Activated T-cell treated with anti-CD3 and anti-CD28 coated beads, Interleukin-2, amount 50 U/mL, for 72 hours (primary cell): ENCODE data around the gene NLRP9. TPM values are rescaled to one million over a fixed set of nuclear protein-coding genes. Genes with fewer than 3 reads are reported as not detected.
A peak's percentile ranks its signal among the peaks of the same experiment; 100 is the strongest.

Experiments used
- ATAC-seq, 2 donors: fragments of 150-1000 bp; cut with Tn5 transposase; replicated peaks in 1 of 2; 2 replicates each; pipeline ENCODE4 v1.10.0; 2021; ENCODE audit warnings: moderate library complexity in 2 of 2, mild to moderate bottlenecking in 1 of 2
- DNase-seq, 2 donors: peaks; one replicate each; pipeline ENCODE4 v3.0.0; 2021 to 2022; ENCODE audit warnings: mixed read lengths in 1 of 2
- H3K27ac Mint-ChIP-seq: one replicate; pipeline ENCODE4 v1.8.0; 2022; ENCODE audit warnings: mild to moderate bottlenecking, moderate library complexity, mixed read lengths
- H3K27me3 Mint-ChIP-seq: one replicate; pipeline ENCODE4 v1.8.0; 2022; ENCODE audit warnings: low read depth, mixed read lengths
- H3K36me3 Mint-ChIP-seq, 2 donors: one replicate each; pipeline ENCODE4 v1.8.0; 2022; ENCODE audit warnings: mixed read lengths in 2 of 2, mild to moderate bottlenecking in 1 of 2; ENCODE audit not compliant: insufficient read depth in 2 of 2
- H3K4me1 Mint-ChIP-seq: one replicate; pipeline ENCODE4 v1.8.0; 2022; ENCODE audit warnings: low read depth, mixed read lengths
- H3K4me3 Mint-ChIP-seq, 2 donors: one replicate each; pipeline ENCODE4 v1.8.0; 2022; ENCODE audit warnings: mild to moderate bottlenecking in 2 of 2, mixed read lengths in 2 of 2, moderate library complexity in 2 of 2
- H3K9me3 Mint-ChIP-seq, 2 donors: one replicate each; pipeline ENCODE4 v1.8.0; 2022; ENCODE audit warnings: mixed read lengths in 2 of 2
- total RNA-seq, 2 donors: library from RNA; stranded (reverse); gene quantifications; one replicate each; pipeline ENCODE4 v1.2.3, GENCODE V29; 2022

Gene NLRP9
- total RNA-seq, 2 donors from 2014 or later: not detected

DNA sequence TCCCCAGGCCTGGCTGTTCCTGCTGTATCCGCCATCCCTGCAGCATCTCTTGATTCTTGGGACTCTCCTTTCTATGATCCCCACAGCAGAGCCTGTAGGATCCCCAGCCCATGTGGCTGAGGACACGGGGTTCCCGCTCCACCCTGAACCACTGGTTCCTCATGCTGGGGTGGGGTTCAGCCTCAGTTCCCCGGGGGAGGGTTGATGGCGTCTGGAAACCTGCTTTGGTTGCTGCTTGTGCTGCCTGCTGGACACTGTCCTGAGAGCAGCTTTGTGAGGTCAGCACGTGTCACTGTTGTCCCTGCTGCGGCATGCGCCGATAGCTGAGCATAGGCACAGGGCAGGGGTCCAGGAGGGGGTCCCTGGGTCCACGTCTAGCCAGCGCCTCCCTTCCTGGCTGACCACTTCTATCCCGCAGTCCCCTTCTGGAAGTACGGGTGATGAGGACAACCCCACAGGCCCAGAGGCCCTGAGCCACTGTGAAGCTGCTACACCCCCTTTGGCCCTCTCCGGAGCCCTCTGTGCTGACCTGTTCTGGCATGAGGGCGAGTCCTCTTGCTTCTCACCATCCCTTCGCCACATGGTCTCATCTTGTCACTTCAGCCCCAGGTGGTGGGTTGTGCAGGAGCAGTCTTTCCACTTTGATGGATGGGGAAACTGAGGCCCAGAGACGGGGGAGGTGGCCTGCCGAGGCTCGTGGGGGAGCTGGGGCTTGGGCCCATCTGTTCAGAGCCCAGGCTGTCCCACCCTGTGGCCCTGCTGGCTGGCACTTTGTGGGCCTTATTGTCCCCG, 57.7 kb downstream of the NLRP9 start:
- ATAC-seq: no peak
- H3K4me1 Mint-ChIP-seq: peaks cover 44% of the 10 kb centered on the region
- H3K4me3 Mint-ChIP-seq: no peak overlapping the region
- H3K27ac Mint-ChIP-seq: peak overlapping the region; percentile 78
- H3K36me3 Mint-ChIP-seq: peaks cover 6 to 18% of the 10 kb centered on the region in 2 donors
- no peaks in the 10 kb centered on the region for H3K9me3 Mint-ChIP-seq
- DNase-seq: no peak
- H3K27me3 Mint-ChIP-seq: no peaks in the 10 kb centered on the region

DNA sequence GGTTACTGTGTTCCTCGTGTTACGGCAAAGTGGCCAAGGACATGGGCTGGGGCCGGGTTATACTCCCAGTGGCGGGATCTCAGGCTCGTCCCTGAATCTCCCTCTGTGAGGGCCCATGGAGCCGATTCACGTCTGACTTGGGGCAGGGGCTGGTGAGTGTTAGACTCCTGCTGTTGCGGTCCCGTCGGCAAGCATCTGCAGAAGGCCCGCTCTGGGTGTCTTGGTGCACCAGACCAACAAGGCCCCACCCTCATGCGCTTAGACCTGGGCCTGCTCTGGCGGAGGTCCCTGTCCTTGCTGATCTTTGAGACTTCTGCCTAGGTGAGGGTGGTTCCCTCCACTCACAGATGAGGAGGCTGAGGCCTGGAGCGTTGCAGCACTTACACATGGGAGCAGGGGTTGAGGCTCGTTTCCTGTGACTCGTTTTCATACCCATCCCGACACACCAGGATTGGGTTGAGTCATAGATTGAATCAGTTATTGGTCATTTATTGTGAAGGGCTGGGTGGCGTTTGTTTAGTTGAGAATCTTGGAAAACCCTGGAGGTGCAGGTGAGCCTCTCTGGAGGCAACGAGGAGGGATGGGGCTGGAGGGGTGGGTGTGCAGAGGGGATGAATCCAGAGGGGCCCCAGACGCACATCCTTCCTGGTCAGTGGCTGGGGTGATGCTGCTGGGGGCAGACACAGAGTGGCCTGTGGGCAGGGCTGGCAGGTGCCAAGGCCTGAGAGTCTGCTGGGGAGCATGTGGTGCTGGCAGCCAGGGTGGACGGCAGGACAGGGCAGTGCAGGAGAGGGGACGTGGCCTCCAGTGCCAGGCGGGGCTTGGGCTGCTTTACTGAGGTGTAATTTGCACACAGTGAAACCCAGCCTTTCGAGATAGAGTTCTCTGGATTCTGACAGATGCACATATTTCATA, 58.6 kb downstream of the NLRP9 start:
- peaks cover 8 to 20% of the 10 kb centered on the region in 2 donors for H3K36me3 Mint-ChIP-seq
- ATAC-seq: no peak
- H3K27me3 Mint-ChIP-seq: no peaks in the 10 kb centered on the region
- peaks cover 44% of the 10 kb centered on the region for H3K4me1 Mint-ChIP-seq
- peak overlapping the region; percentile 23 for H3K27ac Mint-ChIP-seq
- DNase-seq: no peak
- H3K4me3 Mint-ChIP-seq: peak overlapping the region; percentile 33 to 49
- no peaks in the 10 kb centered on the region for H3K9me3 Mint-ChIP-seq

DNA sequence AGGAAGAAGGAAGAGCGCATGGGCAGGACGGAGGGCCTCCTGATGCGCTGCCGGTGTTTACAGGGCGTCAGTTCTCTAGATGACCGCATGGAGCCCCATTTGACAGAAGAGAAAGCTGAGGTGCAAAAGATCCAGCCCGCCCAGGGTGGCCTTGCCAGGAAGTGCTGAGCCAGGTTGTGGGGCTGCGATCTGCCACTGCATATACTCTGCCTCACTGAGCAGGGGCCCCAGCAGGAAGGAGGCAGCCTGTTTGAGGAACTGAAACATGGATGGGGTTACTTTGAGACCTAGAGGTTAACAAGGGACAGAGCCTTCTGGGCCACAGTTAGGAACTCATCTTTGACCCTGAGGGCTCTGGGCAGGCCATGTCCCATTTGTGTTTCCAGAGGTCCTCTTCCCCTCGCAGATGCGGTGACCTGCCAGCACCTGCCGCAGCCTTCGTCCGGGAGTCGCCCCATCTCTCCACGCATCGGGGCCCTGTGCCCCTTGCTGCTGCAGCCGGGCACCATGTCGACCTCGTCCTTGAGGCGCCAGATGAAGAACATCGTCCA, 60.0 kb downstream of the NLRP9 start:
- peaks cover 8 to 19% of the 10 kb centered on the region in 2 donors for H3K36me3 Mint-ChIP-seq
- no peaks in the 10 kb centered on the region for H3K9me3 Mint-ChIP-seq
- peak overlapping the region; percentile 45 for H3K27ac Mint-ChIP-seq
- no peaks in the 10 kb centered on the region for H3K27me3 Mint-ChIP-seq
- H3K4me3 Mint-ChIP-seq: no peak overlapping the region
- no peak for ATAC-seq
- DNase-seq: no peak
- H3K4me1 Mint-ChIP-seq: peaks cover 55% of the 10 kb centered on the region

DNA sequence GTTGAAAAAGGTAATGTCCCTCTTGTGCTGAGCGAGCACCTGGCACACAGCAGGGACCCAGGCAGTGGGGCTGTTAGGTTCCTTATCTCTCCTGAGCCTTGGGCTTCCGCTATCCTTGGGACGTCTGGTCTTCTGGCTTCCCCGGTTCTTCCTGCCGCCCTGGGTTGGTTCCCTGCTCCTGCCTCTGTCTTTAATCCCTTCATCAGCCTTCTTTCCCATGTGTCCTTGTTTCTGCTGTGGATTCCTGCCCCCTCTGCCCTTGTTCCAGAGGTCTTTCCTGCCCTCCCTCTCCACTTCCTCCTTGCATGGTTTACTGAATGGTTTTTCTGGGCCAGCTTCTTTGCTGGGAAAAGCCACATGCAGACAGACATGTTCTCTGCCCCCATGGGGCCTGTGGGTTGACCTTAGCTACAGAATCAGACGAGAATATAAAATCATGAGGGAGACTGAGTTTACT, 60.6 kb downstream of the NLRP9 start:
- Mint-ChIP-seq H3K4me3 (peak overlapping the region; percentile 93 to 94), H3K4me1 (peaks cover 56% of the 10 kb centered on the region), H3K36me3 (peaks cover 8 to 19% of the 10 kb centered on the region in 2 donors), H3K27ac (peak overlapping the region; percentile 45), H3K9me3 (no peaks in the 10 kb centered on the region), H3K27me3 (no peaks in the 10 kb centered on the region)
- no peak for DNase-seq
- ATAC-seq: no peak

DNA sequence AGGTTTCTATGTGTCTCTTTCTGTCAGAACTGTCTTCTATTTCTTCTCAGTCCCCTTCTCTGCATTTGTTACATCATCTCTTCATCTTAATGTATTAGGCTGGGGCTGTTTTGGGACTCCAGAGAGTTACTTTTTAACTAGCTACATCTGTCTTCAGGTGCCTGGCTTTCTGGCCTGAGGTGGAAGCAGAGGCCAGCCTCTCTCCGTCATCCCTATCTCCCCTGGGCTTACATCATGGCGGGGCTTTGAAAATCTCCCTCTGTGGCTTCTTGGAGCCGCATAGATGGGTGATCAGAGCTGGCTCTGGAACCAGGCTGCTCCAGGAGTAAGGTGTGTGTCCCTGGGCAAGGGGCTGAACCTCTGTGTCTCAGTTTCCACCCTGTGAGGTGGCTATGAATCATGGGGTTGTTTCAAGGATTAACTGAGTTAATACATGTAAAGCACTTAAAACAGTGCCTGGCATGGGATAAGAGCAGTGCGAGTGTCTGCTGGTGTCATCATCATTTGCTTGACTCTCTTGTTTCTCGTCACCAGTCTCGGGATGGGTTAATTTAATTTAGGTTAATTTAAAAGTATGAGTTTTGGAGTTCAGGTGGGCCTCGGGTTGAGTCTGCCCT, 61.2 kb downstream of the NLRP9 start:
- Mint-ChIP-seq H3K36me3 (peaks cover 8 to 25% of the 10 kb centered on the region in 2 donors), H3K9me3 (no peaks in the 10 kb centered on the region), H3K27ac (peak overlapping the region; percentile 38), H3K27me3 (no peaks in the 10 kb centered on the region), H3K4me1 (peaks cover 56% of the 10 kb centered on the region), H3K4me3 (peak overlapping the region; percentile 93 to 94)
- ATAC-seq (no peak), DNase-seq (no peak)

DNA sequence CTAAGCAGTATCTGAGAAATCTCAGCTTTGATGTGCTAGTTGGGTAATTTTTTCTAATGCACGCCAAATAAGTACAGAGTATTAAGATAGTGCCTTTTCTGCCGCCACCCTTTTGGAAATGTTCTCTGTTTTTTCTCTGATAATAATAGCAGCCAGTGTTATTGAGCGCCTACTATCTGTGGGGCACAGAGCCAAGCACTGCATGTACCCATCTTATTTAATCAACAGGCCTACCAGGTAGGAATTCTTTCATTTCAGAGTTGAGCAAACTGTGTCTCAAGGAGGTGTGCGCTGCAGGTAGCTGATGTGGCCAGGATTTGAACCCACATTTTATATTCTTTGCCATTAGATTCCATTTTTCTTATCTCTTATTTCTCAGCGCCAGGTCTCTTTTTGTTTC, 61.8 kb downstream of the NLRP9 start:
- Mint-ChIP-seq H3K27me3 (no peaks in the 10 kb centered on the region), H3K36me3 (peaks cover 8 to 26% of the 10 kb centered on the region in 2 donors), H3K4me1 (peaks cover 56% of the 10 kb centered on the region), H3K9me3 (no peaks in the 10 kb centered on the region), H3K27ac (peak overlapping the region; percentile 38), H3K4me3 (peak overlapping the region; percentile 93 to 94)
- ATAC-seq (no peak), DNase-seq (no peak)

DNA sequence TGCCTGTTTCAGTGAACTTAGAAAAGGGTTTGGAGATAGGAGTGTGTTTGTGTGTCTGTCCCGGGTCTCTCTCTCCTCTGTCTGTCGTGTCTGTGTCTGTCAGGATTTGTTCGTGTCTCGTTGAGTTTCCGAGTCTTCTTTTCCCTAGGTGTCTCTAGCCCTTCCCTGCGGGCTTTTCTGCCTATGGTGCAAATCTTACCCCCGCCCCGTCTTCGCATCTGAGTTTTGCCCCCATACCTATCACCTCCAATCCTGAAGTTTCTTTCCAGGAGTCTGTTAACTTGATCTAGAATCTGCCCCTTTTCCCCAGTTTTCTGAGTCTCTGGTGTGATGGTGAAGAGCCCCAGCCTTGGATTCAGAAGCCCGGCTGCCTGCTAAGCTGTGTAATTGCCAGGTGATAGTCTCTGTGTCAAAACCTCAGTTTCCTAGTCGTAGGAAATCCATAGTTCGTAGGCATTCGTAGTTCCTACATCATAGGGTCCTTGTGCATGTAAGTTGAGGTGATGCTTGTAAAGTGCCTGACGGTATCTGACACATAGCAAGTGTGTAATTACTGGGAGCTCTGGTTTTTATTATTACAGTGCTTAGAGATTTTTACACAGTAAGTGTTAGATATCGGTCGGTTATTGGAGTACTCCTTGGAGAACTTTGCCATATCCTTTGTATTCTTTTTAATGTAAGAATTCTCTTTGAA, 62.4 kb downstream of the NLRP9 start:
- Mint-ChIP-seq H3K9me3 (no peaks in the 10 kb centered on the region), H3K4me3 (peak overlapping the region; percentile 93 to 94), H3K36me3 (peaks cover 8 to 25% of the 10 kb centered on the region in 2 donors), H3K27ac (peak overlapping the region; percentile 96), H3K4me1 (peaks cover 57% of the 10 kb centered on the region), H3K27me3 (no peaks in the 10 kb centered on the region)
- DNase-seq (no peak), ATAC-seq (no peak)

DNA sequence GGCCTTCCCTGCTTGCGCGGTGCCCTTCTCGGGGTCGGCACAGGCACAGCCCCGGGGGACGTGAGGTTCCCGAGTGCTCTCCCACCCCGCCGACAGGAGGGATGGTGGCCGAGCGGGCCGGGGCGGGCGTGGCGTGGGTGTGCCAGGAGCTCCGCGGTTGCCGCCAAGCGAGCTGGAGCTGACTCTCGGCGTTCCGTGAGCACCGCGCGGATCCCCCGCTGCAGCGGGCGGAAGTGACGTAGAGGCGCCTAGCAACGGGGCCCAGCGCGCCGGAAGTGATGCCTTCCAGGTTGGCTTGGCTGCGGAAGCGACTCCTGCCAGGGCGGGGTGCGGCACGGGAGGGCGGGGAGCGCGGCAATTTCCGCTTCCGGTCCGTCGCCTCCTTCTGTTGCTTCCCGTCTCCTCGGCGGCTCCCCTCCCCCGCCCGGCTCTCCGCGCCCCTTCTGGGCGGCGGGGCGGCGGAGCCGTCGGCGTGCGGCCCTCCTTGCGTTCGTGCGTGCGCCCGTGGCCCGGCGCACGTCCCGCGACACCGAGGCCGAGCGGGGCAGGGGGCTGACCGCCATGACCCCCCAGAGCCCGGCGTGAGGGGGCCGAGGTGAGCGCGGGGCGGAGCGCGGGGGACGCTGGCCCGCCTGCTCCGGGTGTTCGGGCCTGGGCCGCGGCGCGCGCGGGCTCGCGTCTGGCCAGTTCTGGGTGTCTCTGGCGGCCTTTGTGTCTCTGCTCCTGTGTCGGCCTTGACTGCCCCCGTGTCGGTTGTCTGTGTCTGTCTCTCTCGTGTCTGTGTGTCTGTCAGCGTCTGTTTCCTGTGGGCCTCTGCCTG, 63.2 kb downstream of the NLRP9 start, which contains the start of gene EPN1:
Gene EPN1 (plus strand): TSS at position 386 of the 820 bp plus-strand sequence. CDS start 3,402 bp downstream, outside the sequence.
- H3K9me3 Mint-ChIP-seq: no peaks in the 10 kb centered on the region
- peak; percentile 98 for DNase-seq
- H3K36me3 Mint-ChIP-seq: peaks cover 8 to 25% of the 10 kb centered on the region in 2 donors
- peak within 1 kb of the TSS; percentile 96 for H3K27ac Mint-ChIP-seq
- peak; percentile 93 to 96 for ATAC-seq
- no peaks in the 10 kb centered on the region for H3K27me3 Mint-ChIP-seq
- H3K4me3 Mint-ChIP-seq: peak within 1 kb of the TSS; percentile 93 to 94
- peaks cover 56% of the 10 kb centered on the region for H3K4me1 Mint-ChIP-seq

DNA sequence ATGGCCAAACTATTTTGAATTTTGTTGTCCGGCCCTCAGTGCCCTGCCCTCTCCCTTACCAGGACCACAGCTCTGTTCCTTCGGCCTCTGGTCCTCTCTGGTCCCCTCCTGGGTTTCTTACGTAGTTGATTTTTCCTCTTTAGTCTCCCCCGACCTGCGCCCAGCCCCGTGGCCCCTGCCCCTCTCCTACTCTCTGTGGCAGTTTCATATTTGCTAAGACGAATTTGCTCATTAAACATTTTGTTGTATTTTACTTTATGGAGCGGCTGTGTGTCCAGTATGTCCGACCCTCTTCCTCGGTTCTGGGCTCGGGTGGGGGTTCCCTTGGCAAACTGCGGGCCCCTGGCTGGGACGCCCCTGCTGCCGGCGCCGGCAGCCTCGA, 63.8 kb downstream of the NLRP9 start:
- Mint-ChIP-seq H3K27ac (peak overlapping the region; percentile 39), H3K4me3 (peak overlapping the region; percentile 65 to 93), H3K27me3 (no peaks in the 10 kb centered on the region), H3K9me3 (no peaks in the 10 kb centered on the region), H3K36me3 (peaks cover 8 to 21% of the 10 kb centered on the region in 2 donors), H3K4me1 (peaks cover 50% of the 10 kb centered on the region)
- ATAC-seq (no peak), DNase-seq (no peak)

DNA sequence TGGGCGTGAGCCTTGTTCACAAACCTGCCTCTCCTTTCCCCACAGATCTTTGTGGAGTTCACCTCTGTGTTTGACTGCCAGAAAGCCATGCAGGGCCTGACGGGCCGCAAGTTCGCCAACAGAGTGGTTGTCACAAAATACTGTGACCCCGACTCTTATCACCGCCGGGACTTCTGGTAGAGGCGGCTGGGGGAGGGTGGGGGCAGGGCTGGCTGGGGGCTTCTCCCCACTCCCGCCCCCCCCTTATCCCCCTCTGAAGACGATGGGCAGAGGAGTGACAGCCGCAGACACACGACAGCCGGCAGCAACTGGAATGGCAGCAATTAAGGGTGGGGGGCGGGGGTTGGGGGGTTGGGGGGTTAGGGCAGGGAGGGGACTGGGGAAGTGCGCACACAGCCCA, 64.3 kb downstream of the NLRP9 start:
- ATAC-seq: no peak
- Mint-ChIP-seq H3K27ac (peak overlapping the region; percentile 82), H3K4me1 (peaks cover 44% of the 10 kb centered on the region)

DNA sequence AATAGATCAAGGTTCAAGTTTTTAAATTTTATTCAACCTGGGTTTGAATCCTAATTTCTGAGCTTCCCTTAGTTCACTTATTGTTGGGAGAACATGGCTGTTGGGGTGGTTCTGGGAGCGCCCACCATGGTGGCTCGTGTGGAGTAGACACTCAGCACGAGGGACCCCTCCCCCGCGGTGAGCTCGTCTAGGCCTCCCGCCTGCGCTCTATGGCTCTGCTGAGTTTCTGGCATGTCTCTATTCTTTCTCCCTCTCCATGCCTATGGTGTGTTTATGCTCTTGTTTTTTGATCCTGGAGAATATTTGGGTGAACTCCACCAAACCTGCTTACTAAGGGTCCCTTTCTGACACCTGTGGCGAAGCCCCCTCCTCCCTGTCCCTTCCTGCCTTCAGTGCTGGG, 64.7 kb downstream of the NLRP9 start:
- Mint-ChIP-seq H3K4me1 (peaks cover 40% of the 10 kb centered on the region), H3K9me3 (no peaks in the 10 kb centered on the region), H3K36me3 (peaks cover 8 to 17% of the 10 kb centered on the region in 2 donors), H3K27me3 (no peaks in the 10 kb centered on the region), H3K27ac (peak overlapping the region; percentile 82), H3K4me3 (peak overlapping the region in 1 of 2 donors; percentile 14)
- ATAC-seq: no peak
- DNase-seq: no peak

More for the DNA sequence above, 64.3 kb downstream of the NLRP9 start:
- H3K4me3 Mint-ChIP-seq: peak overlapping the region in 1 of 2 donors; percentile 14
- H3K9me3 Mint-ChIP-seq: no peaks in the 10 kb centered on the region
- peaks cover 8 to 19% of the 10 kb centered on the region in 2 donors for H3K36me3 Mint-ChIP-seq
- no peak for DNase-seq
- no peaks in the 10 kb centered on the region for H3K27me3 Mint-ChIP-seq
